ENCODE measurements around the gene TPP1. TPM values are rescaled to one million over a fixed set of nuclear protein-coding genes. Genes with fewer than 3 reads are reported as not detected.

The TPP1 gene
- total and polyA plus RNA-seq, 2 of the 13 experiments (the other 11 are each of a cell fraction or from before 2014, with no cell fraction given), result 13.9 to 74.6 TPM

DNA sequence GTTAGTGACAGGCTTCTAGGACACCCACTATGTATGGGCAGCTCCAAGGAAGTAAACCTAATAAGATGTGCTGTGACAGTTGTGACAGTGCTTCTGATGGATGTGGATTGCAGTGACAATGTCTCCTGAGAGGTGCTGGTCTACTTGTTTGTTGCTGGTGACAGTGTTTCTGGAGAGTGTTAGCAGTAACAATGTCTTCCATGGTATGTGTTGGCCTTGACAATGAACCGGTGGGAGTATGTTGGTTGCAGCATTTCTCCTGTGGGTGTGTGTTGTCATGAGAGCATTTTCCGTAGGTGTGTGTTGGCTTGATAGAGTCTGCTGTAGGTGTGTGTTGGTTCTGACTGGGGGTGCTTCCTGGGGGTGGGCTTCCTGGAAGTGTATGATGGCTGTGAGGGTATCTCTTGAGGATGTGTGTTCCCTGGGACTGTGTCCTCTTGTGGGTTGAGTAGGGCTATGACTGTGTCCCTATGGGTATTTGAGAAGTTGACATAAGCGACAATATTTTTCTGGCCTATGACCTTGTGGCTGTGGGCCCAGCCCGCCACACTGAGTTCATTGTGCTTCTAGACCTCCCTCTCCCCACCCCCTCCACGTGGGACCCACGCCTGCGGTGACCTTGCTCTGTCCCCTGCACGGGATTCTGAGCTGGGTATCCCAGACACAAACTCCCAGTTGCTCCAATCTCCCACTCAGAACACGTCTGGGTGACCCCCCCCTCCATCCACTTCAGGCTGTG lies 35.2 kb upstream of the TPP1 start:
- Histone ChIP-seq H3K27ac (ENCODE audit: extremely low read length, insufficient read depth, low read length) (no peak overlapping the region), H3K4me2 (ENCODE audit: low read depth, low read length) (peak overlapping the region; percentile 53), H3K9ac (ENCODE audit: insufficient read depth, low read depth, low read length) (no peak overlapping the region), H3K79me2 (ENCODE audit: insufficient read depth, low read length) (no peaks in the 10 kb centered on the region), H3K36me3 (replicated peaks in 1 of 2; ENCODE audit: control insufficient read depth in 1 of 2, insufficient read depth in 2 of 2, low read length in 2 of 2) (no peaks in the 10 kb centered on the region), H3K4me3 (replicated peaks in 1 of 3; ENCODE audit: insufficient read depth in 1 of 3, low read depth in 2 of 3, low read length in 3 of 3) (no peak overlapping the region), H3K27me3 (ENCODE audit: control insufficient read depth in 1 of 2, insufficient read depth in 2 of 2, low read length in 2 of 2) (peaks cover 15 to 85% of the 10 kb centered on the region in 2 experiments), H3K9me3 (ENCODE audit: low read length) (no peaks in the 10 kb centered on the region), H2AFZ (ENCODE audit: low read length) (no peak overlapping the region), H4K20me1 (ENCODE audit: insufficient read depth, low read length) (no peaks in the 10 kb centered on the region; the same call in 1 of the 2 replicates), H3K4me1 (ENCODE audit: insufficient read depth, low read length) (peaks cover 12% of the 10 kb centered on the region)
- FAIRE-seq (no peak), ATAC-seq (peak; percentile 76), DNase-seq (ENCODE audit: low spot score) (peak; percentile 57)
- POLR2A ChIA-PET, result no interaction called here
- CTCF ChIA-PET (ENCODE audit: low intra/inter-chr PET ratio, low total read pairs), result no interaction called here
- in situ Hi-C loops (cut with HindIII; ENCODE audit: extremely low pct_ligation_motif_present, low pct_unique_long_range_greater_than_20kb) (no loop called here), intact Hi-C loops (cut with micrococcal nuclease; ENCODE audit: unreplicated experiment) (no loop called here)
- BruUV-seq (replicated peaks), result no TSS peak
- WGBS (ENCODE audit: low lambda C conversion rate), result 6% methylated on average over 9 of the region's 9 CpGs
- TF ChIP-seq FOXK2 (IDR thresholded peaks at IDR 0.05) (no peak), ETV6 (CRISPR knock-in tag; conservative IDR thresholded peaks at IDR 0.05) (no peak), NR2F2 (IDR thresholded peaks at IDR 0.05; ENCODE audit: borderline replicate concordance, low read depth) (peak; percentile 96), POLR2A (IDR thresholded peaks at IDR 0.05; ENCODE audit: insufficient read depth in 1 of 2, low read depth in 2 of 2, low read length in 2 of 2) (no peak), HOXA7 (CRISPR knock-in tag; IDR thresholded peaks at IDR 0.05) (no peak), ZSCAN30 (CRISPR knock-in tag; IDR thresholded peaks at IDR 0.05) (no peak), ZNF224 (CRISPR knock-in tag; IDR thresholded peaks at IDR 0.05) (no peak), HOXA5 (CRISPR knock-in tag; IDR thresholded peaks at IDR 0.05) (no peak), FOXP1 (IDR thresholded peaks at IDR 0.05) (no peak), FOXP1 (CRISPR knock-in tag; IDR thresholded peaks at IDR 0.05) (peak; percentile 28; the same call in 1 of the 2 replicates), U2AF1 (optimal IDR thresholded peaks at IDR 0.05; ENCODE audit: low read depth, low read length) (no peak), SALL2 (CRISPR knock-in tag; IDR thresholded peaks at IDR 0.05) (no peak), ZNF232 (CRISPR knock-in tag; IDR thresholded peaks at IDR 0.05; ENCODE audit: borderline replicate concordance) (no peak), ZNF550 (CRISPR knock-in tag; IDR thresholded peaks at IDR 0.05; ENCODE audit: borderline replicate concordance) (no peak)
- TF ChIP-seq, protein P1, sequence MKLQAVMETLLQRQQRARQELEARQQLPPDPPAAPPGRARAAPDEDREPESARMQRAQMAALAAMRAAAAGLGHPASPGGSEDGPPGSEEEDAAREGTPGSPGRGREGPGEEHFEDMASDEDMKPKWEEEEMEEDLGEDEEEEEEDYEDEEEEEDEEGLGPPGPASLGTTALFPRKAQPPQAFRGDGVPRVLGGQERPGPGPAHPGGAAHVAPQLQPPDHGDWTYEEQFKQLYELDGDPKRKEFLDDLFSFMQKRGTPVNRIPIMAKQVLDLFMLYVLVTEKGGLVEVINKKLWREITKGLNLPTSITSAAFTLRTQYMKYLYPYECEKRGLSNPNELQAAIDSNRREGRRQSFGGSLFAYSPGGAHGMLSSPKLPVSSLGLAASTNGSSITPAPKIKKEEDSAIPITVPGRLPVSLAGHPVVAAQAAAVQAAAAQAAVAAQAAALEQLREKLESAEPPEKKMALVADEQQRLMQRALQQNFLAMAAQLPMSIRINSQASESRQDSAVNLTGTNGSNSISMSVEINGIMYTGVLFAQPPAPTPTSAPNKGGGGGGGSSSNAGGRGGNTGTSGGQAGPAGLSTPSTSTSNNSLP (IDR thresholded peaks at IDR 0.05; ENCODE audit: low read depth, low read length), result no peak
- TF ChIP-seq, protein P2, sequence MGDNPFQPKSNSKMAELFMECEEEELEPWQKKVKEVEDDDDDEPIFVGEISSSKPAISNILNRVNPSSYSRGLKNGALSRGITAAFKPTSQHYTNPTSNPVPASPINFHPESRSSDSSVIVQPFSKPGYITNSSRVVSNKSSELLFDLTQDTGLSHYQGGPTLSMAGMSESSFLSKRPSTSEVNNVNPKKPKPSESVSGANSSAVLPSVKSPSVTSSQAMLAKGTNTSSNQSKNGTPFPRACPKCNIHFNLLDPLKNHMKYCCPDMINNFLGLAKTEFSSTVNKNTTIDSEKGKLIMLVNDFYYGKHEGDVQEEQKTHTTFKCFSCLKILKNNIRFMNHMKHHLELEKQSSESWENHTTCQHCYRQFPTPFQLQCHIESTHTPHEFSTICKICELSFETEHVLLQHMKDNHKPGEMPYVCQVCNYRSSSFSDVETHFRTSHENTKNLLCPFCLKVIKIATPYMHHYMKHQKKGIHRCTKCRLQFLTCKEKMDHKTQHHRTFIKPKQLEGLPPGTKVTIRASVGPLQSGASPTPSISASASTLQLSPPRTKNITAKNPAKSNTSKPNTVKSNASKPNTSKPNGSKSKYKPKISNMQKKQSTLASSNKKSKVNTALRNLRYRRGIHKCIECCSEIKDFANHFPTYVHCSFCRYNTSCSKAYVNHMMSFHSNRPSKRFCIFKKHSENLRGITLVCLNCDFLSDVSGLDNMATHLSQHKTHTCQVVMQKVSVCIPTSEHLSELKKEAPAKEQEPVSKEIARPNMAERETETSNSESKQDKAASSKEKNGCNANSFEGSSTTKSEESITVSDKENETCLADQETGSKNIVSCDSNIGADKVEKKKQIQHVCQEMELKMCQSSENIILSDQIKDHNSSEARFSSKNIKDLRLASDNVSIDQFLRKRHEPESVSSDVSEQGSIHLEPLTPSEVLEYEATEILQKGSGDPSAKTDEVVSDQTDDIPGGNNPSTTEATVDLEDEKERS (CRISPR knock-in tag; IDR thresholded peaks at IDR 0.05), result no peak
- TF ChIP-seq, protein P3, sequence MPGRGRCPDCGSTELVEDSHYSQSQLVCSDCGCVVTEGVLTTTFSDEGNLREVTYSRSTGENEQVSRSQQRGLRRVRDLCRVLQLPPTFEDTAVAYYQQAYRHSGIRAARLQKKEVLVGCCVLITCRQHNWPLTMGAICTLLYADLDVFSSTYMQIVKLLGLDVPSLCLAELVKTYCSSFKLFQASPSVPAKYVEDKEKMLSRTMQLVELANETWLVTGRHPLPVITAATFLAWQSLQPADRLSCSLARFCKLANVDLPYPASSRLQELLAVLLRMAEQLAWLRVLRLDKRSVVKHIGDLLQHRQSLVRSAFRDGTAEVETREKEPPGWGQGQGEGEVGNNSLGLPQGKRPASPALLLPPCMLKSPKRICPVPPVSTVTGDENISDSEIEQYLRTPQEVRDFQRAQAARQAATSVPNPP (CRISPR knock-in tag; IDR thresholded peaks at IDR 0.05), result no peak
- TF ChIP-seq, protein P4, sequence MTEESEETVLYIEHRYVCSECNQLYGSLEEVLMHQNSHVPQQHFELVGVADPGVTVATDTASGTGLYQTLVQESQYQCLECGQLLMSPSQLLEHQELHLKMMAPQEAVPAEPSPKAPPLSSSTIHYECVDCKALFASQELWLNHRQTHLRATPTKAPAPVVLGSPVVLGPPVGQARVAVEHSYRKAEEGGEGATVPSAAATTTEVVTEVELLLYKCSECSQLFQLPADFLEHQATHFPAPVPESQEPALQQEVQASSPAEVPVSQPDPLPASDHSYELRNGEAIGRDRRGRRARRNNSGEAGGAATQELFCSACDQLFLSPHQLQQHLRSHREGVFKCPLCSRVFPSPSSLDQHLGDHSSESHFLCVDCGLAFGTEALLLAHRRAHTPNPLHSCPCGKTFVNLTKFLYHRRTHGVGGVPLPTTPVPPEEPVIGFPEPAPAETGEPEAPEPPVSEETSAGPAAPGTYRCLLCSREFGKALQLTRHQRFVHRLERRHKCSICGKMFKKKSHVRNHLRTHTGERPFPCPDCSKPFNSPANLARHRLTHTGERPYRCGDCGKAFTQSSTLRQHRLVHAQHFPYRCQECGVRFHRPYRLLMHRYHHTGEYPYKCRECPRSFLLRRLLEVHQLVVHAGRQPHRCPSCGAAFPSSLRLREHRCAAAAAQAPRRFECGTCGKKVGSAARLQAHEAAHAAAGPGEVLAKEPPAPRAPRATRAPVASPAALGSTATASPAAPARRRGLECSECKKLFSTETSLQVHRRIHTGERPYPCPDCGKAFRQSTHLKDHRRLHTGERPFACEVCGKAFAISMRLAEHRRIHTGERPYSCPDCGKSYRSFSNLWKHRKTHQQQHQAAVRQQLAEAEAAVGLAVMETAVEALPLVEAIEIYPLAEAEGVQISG (CRISPR knock-in tag; IDR thresholded peaks at IDR 0.05), result peak; percentile 15; the same call in 1 of the 2 replicates

All from HepG2 (cell line).